SU-DHL-6 (cell line): ENCODE results near the gene PTPN14.

Experiments
- H2AFZ ChIP-seq: fragments of 200-600 bp; sonication (generic); 2 replicates; pipeline ENCODE4 v1.6.1; 2014; ENCODE audit warnings: low read depth, mild to moderate bottlenecking, moderate library complexity, mixed read lengths, antibody characterized with exemption, low read length; ENCODE audit not compliant: severe bottlenecking
- H3F3A ChIP-seq: fragments of 200-600 bp; shearing (Covaris generic); 2 replicates; pipeline ENCODE4 v1.6.0; 2016; ENCODE audit warnings: antibody characterized with exemption, mild to moderate bottlenecking; ENCODE audit not compliant: insufficient read depth
- H3K27ac ChIP-seq: fragments of 200-600 bp; sonication (generic); 2 replicates; pipeline ENCODE4 v1.5.1; 2016; ENCODE audit warnings: low read depth, mild to moderate bottlenecking, low read length, moderate library complexity, mixed read lengths
- H3K27me3 ChIP-seq: fragments of 200-600 bp; sonication (generic), shearing (Covaris generic); 2 replicates; pipeline ENCODE4 v1.6.0; 2014; ENCODE audit warnings: mild to moderate bottlenecking, low read length
- H3K36me3 ChIP-seq: fragments of 200-600 bp; sonication (generic); 2 replicates; pipeline ENCODE4 v1.6.1; 2014; ENCODE audit warnings: mild to moderate bottlenecking, low read length, mixed read lengths
- H3K4me2 ChIP-seq: fragments of 300-600, 200-600 bp; shearing (Covaris generic), sonication (generic); 2 replicates; pipeline ENCODE4 v1.6.0; 2014; ENCODE audit warnings: low read length, low read depth, mild to moderate bottlenecking; ENCODE audit not compliant: poor library complexity, severe bottlenecking
- H3K4me3 ChIP-seq: fragments of 200-600 bp; sonication (generic); 2 replicates; pipeline ENCODE4 v1.5.1; 2014; ENCODE audit warnings: antibody characterized with exemption, low read length, mild to moderate bottlenecking, mixed read lengths; ENCODE audit not compliant: insufficient read depth, poor library complexity, severe bottlenecking
- H3K79me2 ChIP-seq: fragments of 200-600 bp; sonication (generic); 2 replicates; pipeline ENCODE4 v1.6.1; 2014; ENCODE audit warnings: mild to moderate bottlenecking, low read length, moderate library complexity; ENCODE audit not compliant: insufficient read depth
- H3K9ac ChIP-seq: fragments of 200-600 bp; sonication (generic); 2 replicates; pipeline ENCODE4 v1.7.0; 2014; ENCODE audit warnings: mild to moderate bottlenecking, low read length
- H3K9me2 ChIP-seq: fragments of 200-600 bp; sonication (generic); replicated peaks from 2 replicates; pipeline ENCODE4 v1.6.1; 2014; ENCODE audit warnings: low read length; ENCODE audit not compliant: insufficient read depth
- H3K9me3 ChIP-seq: fragments of 200-600 bp; sonication (generic); 2 replicates; pipeline ENCODE4 v1.6.1; 2014; ENCODE audit warnings: low read length, mixed read lengths; ENCODE audit not compliant: insufficient read depth
- H4K20me1 ChIP-seq: fragments of 200-600 bp; sonication (generic); 2 replicates; pipeline ENCODE4 v1.6.1; 2014; ENCODE audit warnings: low read depth, mild to moderate bottlenecking, antibody characterized with exemption, low read length, moderate library complexity, mixed read lengths
- CTCF ChIP-seq: fragments of 200-600 bp; sonication (generic); IDR thresholded peaks from one replicate; pipeline ENCODE4 v1.5.1; 2017; ENCODE audit warnings: antibody characterized with exemption, mild to moderate bottlenecking, low read length, moderate library complexity; ENCODE audit not compliant: insufficient read depth, poor library complexity, severe bottlenecking
- EZH2phosphoT487 ChIP-seq: fragments of 200-600 bp; sonication (generic), shearing (Covaris generic); conservative IDR thresholded peaks from 2 replicates; pipeline ENCODE4 v1.6.1; 2018; ENCODE audit warnings: mild to moderate bottlenecking, antibody characterized with exemption, low read length, moderate library complexity, mixed read lengths

The PTPN14 gene

GRCh38 chr1:214419650-214420049 lies 131.8 kb downstream of the PTPN14 start:
- TF ChIP-seq CTCF: no peak

GRCh38 chr1:214418391-214418790 lies 133.0 kb downstream of the PTPN14 start:
- Histone ChIP-seq H3K9me2 (no peaks in the 10 kb centered on the region), H3K4me2 (no peak overlapping the region), H3K9me3 (no peaks in the 10 kb centered on the region), H2AFZ (no peak overlapping the region), H3F3A (no peaks in the 10 kb centered on the region), H3K27ac (no peak overlapping the region), H3K36me3 (no peaks in the 10 kb centered on the region), H4K20me1 (no peaks in the 10 kb centered on the region), H3K4me3 (no peak overlapping the region), H3K79me2 (no peaks in the 10 kb centered on the region), H3K27me3 (no peaks in the 10 kb centered on the region; the same call in 1 of the 2 replicates), H3K9ac (no peak overlapping the region)
- TF ChIP-seq EZH2phosphoT487 (no peak), CTCF (no peak)

More at GRCh38 chr1:214419650-214420049, 131.8 kb downstream of the PTPN14 start:
- H3K4me2 ChIP-seq: no peak overlapping the region
- H3K9ac ChIP-seq: no peak overlapping the region
- H3K4me3 ChIP-seq: no peak overlapping the region
- no peaks in the 10 kb centered on the region for H3K36me3 ChIP-seq
- no peaks in the 10 kb centered on the region for H3F3A ChIP-seq
- no peaks in the 10 kb centered on the region; the same call in 1 of the 2 replicates for H3K27me3 ChIP-seq
- H3K27ac ChIP-seq: no peak overlapping the region
- H3K9me2 ChIP-seq: no peaks in the 10 kb centered on the region
- no peak overlapping the region for H2AFZ ChIP-seq
- no peaks in the 10 kb centered on the region for H3K9me3 ChIP-seq
- no peaks in the 10 kb centered on the region for H3K79me2 ChIP-seq
- H4K20me1 ChIP-seq: no peaks in the 10 kb centered on the region

GRCh38 chr1:214417545-214418210 lies 133.7 kb downstream of the PTPN14 start:
- no peaks in the 10 kb centered on the region; the same call in 1 of the 2 replicates for H3K27me3 ChIP-seq
- TF ChIP-seq EZH2phosphoT487 (no peak), CTCF (no peak)
- no peak overlapping the region for H2AFZ ChIP-seq
- no peak overlapping the region for H3K27ac ChIP-seq
- no peaks in the 10 kb centered on the region for H3K36me3 ChIP-seq
- H3K9ac ChIP-seq: no peak overlapping the region
- H3F3A ChIP-seq: no peaks in the 10 kb centered on the region
- H4K20me1 ChIP-seq: no peaks in the 10 kb centered on the region
- H3K4me3 ChIP-seq: no peak overlapping the region
- H3K79me2 ChIP-seq: no peaks in the 10 kb centered on the region
- no peaks in the 10 kb centered on the region for H3K9me3 ChIP-seq
- no peaks in the 10 kb centered on the region for H3K9me2 ChIP-seq
- H3K4me2 ChIP-seq: no peak overlapping the region
